Common myeloid progenitor, CD34-positive (primary cell): ENCODE measurements around the gene CTTNBP2.

Experiments used
- CTCF ChIA-PET: fragments of 350-600 bp; sonication (Branson Sonifier 250); formaldehyde crosslinking; loops from one replicate; lab custom pipeline; 2021; ENCODE audit warnings: antibody characterized with exemption; lab: Charles Lee
- POLR2A ChIA-PET: fragments of 350-600 bp; sonication (Branson Sonifier 250); formaldehyde crosslinking; loops from one replicate; lab custom pipeline; 2021; ENCODE audit warnings: antibody characterized with exemption; lab: Charles Lee
- DNase-seq, 3 donors: peaks; one replicate each; pipeline versions ENCODE4 v3.0.0 to v3.0.0-alpha.2; 2013
- H3K27ac ChIP-seq, 2 experiments: 1 replicate in 1 of 2; 2 replicates in 1 of 2; pipeline ENCODE4 v1.7.0; 2013; ENCODE audit warnings: inconsistent platforms in 2 of 2, low read length in 2 of 2, mild to moderate bottlenecking in 2 of 2, low read depth in 1 of 2, moderate library complexity in 1 of 2; ENCODE audit not compliant: severe bottlenecking in 2 of 2, insufficient read depth in 1 of 2, poor library complexity in 1 of 2
- H3K27me3 ChIP-seq, 5 experiments: replicated peaks in 2 of 5; 1 replicate in 3 of 5; 2 replicates in 2 of 5; pipeline versions ENCODE4 v1.6.1 to v1.7.0; 2013; ENCODE audit warnings: low read length in 4 of 5, mild to moderate bottlenecking in 2 of 5, moderate library complexity in 2 of 5, inconsistent platforms in 1 of 5; ENCODE audit not compliant: insufficient read depth in 5 of 5, control insufficient read depth in 4 of 5
- H3K36me3 ChIP-seq, 4 experiments: 1 replicate in 2 of 4; 2 replicates in 2 of 4; pipeline versions ENCODE4 v1.6.1 to v1.7.0; 2013; ENCODE audit warnings: low read length in 3 of 4, control low read depth in 1 of 4, mild to moderate bottlenecking in 1 of 4; ENCODE audit not compliant: control insufficient read depth in 4 of 4, insufficient read depth in 4 of 4
- H3K4me1 ChIP-seq, 4 experiments: 1 replicate in 3 of 4; 2 replicates in 1 of 4; pipeline versions ENCODE4 v1.6.1 to v1.7.1; 2013; ENCODE audit warnings: low read length in 3 of 4, mild to moderate bottlenecking in 3 of 4, control low read depth in 1 of 4, inconsistent platforms in 1 of 4, moderate library complexity in 1 of 4; ENCODE audit not compliant: control insufficient read depth in 4 of 4, insufficient read depth in 4 of 4; ENCODE audit errors: control extremely low read depth in 1 of 4
- H3K4me3 ChIP-seq, 7 experiments: 1 replicate in 4 of 7; 2 replicates in 3 of 7; pipeline versions ENCODE4 v1.5.1 to v1.7.0; 2013; ENCODE audit warnings: mild to moderate bottlenecking in 7 of 7, low read length in 6 of 7, moderate library complexity in 6 of 7, inconsistent platforms in 2 of 7, low read depth in 2 of 7, control low read depth in 1 of 7; ENCODE audit not compliant: insufficient read depth in 4 of 7, control insufficient read depth in 1 of 7; ENCODE audit errors: extremely low read depth in 1 of 7
- H3K9me3 ChIP-seq, 5 experiments: 1 replicate in 4 of 5; 2 replicates in 1 of 5; pipeline versions ENCODE4 v1.6.1 to v1.7.1; 2013; ENCODE audit warnings: low read length in 4 of 5, mild to moderate bottlenecking in 2 of 5, inconsistent platforms in 1 of 5, low read depth in 1 of 5, moderate library complexity in 1 of 5; ENCODE audit not compliant: control insufficient read depth in 4 of 5, insufficient read depth in 2 of 5; ENCODE audit errors: control extremely low read depth in 1 of 5
- WGBS: methylation state at CpG from one replicate; pipeline ENCODE4 v1.1.5; 2013; ENCODE audit not compliant: insufficient coverage; 5-methylcytosine and 5-hydroxymethylcytosine counted together

Gene CTTNBP2

DNA sequence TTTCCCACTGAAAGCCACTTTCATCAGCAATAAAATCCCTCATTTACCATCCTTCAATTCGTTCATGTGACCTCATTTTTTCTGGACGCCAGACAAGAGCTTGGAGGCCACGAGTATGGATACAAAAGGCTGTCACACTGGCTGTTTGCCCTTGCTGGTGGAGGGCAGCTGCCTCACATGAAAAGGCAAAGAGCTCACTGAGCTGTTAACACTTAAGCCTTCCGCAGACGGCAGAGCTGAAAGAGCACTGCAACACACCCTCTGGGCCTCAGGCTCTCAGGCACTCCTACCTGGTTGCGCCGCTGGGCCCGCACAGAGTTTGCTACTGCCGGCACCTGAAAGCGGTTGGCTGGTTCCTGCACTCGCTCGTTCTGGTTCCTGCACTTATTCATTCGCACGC lies 199.9 kb downstream of the CTTNBP2 start:
- WGBS: over 99% methylated on average over 12 of the region's 14 CpGs
- no peak overlapping the region for H3K4me3 ChIP-seq

DNA sequence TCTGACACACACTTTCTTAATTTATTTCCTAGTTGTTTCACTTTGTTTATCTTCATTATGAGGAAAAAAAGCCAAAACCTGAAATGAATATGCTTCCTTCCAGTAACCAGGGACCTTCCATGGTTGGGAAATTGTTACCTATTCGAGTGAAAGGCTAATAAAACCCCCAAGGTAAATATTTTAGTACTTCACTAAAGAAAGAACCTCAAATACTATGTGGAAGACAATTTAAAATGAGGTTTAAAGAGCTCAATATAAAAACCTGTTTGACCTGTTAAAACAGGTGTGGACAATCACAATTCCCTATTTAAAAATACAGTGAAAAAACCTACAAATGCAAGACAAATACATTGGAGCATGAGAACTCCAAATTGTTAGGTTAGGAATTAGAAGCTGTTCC lies 200.8 kb downstream of the CTTNBP2 start:
- H3K4me3 ChIP-seq: no peak overlapping the region
- no peaks in the 10 kb centered on the region for H3K9me3 ChIP-seq
- CTCF ChIA-PET: no interaction called here
- no peak overlapping the region for H3K27ac ChIP-seq
- POLR2A ChIA-PET: no interaction called here
- no peaks in the 10 kb centered on the region for H3K4me1 ChIP-seq
- no peaks in the 10 kb centered on the region for H3K36me3 ChIP-seq
- DNase-seq: no peak
- H3K27me3 ChIP-seq: peaks cover 0 to 7% (median 0%) of the 10 kb centered on the region in 5 experiments
- no CpG with 5 or more reads among the region's 1 CpG for WGBS

More for the DNA sequence above, 199.9 kb downstream of the CTTNBP2 start:
- CTCF ChIA-PET: no interaction called here
- Histone ChIP-seq H3K4me1 (no peaks in the 10 kb centered on the region), H3K27me3 (peaks cover 0 to 12% (median 3%) of the 10 kb centered on the region in 5 experiments), H3K9me3 (no peaks in the 10 kb centered on the region), H3K36me3 (no peaks in the 10 kb centered on the region), H3K27ac (no peak overlapping the region)
- POLR2A ChIA-PET: no interaction called here
- no peak for DNase-seq

DNA sequence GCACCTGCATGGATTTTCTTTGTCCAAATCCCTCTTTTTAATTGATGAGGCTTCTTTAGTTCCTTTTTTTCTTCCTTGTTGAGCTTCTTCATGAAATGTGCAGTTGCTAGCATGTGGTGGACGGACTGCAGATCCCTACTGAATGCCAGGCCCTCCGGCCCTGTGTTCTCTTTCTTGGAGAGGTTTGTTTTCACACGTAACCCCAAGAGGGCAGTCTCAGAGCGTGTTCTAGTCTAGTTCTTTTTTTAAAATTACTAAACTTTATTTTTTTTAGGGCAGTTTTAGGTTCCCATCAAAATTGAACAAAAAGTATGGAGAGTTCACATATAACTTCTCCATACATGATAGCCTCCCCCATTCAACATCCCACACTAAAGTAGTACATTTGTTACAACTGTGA lies 203.4 kb downstream of the CTTNBP2 start:
- Histone ChIP-seq H3K27me3 (peaks cover 0 to 1% (median 0%) of the 10 kb centered on the region in 5 experiments), H3K4me1 (no peaks in the 10 kb centered on the region), H3K36me3 (no peaks in the 10 kb centered on the region), H3K4me3 (no peak overlapping the region), H3K9me3 (no peaks in the 10 kb centered on the region), H3K27ac (no peak overlapping the region)
- ChIA-PET POLR2A (no interaction called here), CTCF (no interaction called here)
- 100% methylated on average over 1 of the region's 4 CpGs for WGBS
- no peak for DNase-seq

DNA sequence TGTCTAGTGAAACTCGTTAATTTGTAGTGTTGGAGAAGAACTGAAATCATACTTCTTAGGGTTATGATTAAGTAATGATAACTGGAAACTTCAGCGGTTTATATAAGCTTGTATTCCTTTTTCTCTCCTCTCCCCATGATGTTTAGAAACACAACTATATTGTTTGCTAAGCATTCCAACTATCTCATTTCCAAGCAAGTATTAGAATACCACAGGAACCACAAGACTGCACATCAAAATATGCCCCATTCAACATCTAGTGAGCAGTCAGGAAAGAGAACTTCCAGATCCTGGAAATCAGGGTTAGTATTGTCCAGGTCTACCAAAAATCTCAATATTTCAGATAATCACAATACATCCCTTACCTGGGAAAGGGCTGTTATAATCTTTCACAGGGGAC lies 205.8 kb downstream of the CTTNBP2 start:
- no peak overlapping the region for H3K4me3 ChIP-seq
- no peak overlapping the region for H3K27ac ChIP-seq
- CTCF ChIA-PET: interaction anchor here (1.5 kb wide), 1 partner anchor 10 kb away, joined by 3 read pairs; no protein-coding TSS in a partner anchor
- WGBS: no CpG with 5 or more reads among the region's 2 CpGs
- no peaks in the 10 kb centered on the region for H3K9me3 ChIP-seq
- no peaks in the 10 kb centered on the region for H3K4me1 ChIP-seq
- POLR2A ChIA-PET: no interaction called here
- no peaks in the 10 kb centered on the region for H3K36me3 ChIP-seq
- no peak for DNase-seq
- H3K27me3 ChIP-seq: peaks cover 0 to 1% (median 0%) of the 10 kb centered on the region in 5 experiments

DNA sequence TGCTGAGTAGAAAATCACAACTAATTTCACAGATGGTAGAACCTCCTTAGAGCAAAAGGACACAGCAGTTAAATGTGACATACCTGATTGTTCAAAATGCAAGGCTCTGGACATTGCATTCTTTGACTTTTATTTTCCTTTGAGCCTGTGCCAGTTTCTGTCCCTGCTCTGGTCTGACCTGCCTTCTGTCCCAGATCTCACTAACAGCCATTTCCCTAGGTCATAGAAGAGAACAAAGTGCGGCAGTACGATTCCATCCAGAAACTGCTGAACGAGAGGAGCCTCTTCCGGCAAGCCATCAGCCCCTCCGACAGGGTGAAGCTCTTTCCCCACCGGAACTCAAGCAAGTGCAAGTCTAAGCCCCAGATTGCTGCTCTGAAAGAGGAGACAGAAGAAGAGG lies 206.6 kb downstream of the CTTNBP2 start:
- Histone ChIP-seq H3K36me3 (no peaks in the 10 kb centered on the region), H3K27me3 (peaks cover 0 to 1% (median 0%) of the 10 kb centered on the region in 5 experiments), H3K9me3 (no peaks in the 10 kb centered on the region), H3K27ac (no peak overlapping the region), H3K4me1 (no peaks in the 10 kb centered on the region), H3K4me3 (no peak overlapping the region)
- ChIA-PET POLR2A (no interaction called here), CTCF (interaction anchor here (0.8 to 1.5 kb wide), 2 partner anchors 11 to 50 kb away, joined by 3 to 4 read pairs; no protein-coding TSS in a partner anchor)
- DNase-seq: no peak
- WGBS: 99% methylated on average over 6 of the region's 6 CpGs

DNA sequence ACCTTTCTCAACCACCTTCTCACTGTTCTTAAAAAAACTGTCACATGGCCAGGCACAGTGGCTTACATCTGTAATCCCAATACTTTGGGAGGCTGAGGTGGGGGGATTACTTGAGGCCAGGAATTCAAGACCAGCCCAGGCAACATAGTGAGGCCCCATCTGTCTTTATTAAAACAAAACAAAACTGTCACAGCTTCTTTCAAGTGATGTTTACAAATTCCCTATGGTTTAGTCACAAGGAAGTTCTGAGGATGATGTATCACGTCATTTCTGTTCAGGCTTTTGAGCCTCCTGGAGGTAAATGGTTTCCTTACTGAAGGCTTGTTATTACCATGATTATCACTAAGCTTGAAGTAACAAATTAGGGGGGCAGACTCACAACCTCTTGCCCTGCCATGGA lies 207.2 kb downstream of the CTTNBP2 start:
- H3K27ac ChIP-seq: no peak overlapping the region
- DNase-seq: no peak
- no peaks in the 10 kb centered on the region for H3K9me3 ChIP-seq
- CTCF ChIA-PET: no interaction called here
- H3K27me3 ChIP-seq: no peaks in the 10 kb centered on the region
- POLR2A ChIA-PET: no interaction called here
- no CpG with 5 or more reads among the region's 1 CpG for WGBS
- no peaks in the 10 kb centered on the region for H3K4me1 ChIP-seq
- H3K36me3 ChIP-seq: no peaks in the 10 kb centered on the region
- no peak overlapping the region for H3K4me3 ChIP-seq

DNA sequence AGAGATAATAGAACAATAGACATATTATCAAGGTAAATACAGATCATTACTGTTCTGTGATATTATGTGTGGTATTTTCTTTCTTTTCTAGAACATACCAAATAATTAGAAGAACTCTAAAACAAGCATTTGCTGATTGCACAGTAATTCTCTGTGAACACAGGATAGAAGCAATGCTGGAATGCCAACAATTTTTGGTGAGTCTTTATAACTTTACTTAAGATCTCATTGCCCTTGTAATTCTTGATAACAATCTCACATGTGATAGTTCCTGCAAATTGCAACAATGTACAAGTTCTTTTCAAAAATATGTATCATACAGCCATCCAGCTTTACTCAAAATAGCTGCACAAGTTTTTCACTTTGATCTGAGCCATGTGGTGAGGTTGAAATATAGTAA lies 207.9 kb downstream of the CTTNBP2 start:
- no peaks in the 10 kb centered on the region for H3K27me3 ChIP-seq
- POLR2A ChIA-PET: no interaction called here

More for the DNA sequence above, 207.9 kb downstream of the CTTNBP2 start:
- H3K4me3 ChIP-seq: no peak overlapping the region
- no peaks in the 10 kb centered on the region for H3K9me3 ChIP-seq
- no peaks in the 10 kb centered on the region for H3K36me3 ChIP-seq
- no peaks in the 10 kb centered on the region for H3K4me1 ChIP-seq
- DNase-seq: no peak
- CTCF ChIA-PET: no interaction called here
- no peak overlapping the region for H3K27ac ChIP-seq
